ENCODE measurements around the gene SNRNP48.

SNRNP48 gene

DNA sequence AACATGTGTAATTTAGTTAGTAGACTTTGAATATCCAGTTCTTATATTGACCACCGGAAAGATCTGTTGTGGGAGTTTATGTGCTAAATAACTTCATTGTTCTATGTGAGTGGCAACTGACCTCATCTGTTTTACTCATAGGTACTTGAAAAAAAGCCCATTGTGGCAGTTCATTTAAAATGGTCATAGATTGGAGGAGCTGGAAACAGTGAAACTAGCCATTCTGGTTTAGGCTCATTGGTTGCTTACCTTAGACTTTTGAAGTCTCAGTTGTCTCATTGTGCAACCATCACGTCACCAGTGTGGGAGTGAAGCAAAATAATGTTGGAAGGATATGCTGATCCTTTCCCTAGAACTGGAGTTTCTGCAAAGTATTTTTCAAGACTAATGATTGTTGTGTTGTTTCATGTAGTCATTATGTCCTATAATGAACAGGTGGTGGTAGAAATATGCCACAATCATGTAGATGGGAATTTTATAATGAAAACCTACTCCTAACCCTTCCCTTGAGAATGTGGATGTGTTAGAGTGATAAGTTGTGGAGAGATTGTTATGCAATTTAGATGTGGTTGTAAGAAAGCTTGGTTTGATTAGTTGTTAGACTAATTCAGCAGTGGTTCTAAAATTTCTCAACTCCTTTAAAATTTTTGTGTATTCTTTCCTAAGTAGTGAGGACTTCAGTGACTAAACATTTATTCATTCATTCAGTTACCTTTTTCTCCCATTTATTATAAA is 30.2 kb upstream of the SNRNP48 start:
- no peak for FAIRE-seq

GRCh38 chr6:7561153-7561964 is 28.6 kb upstream of the SNRNP48 start:
- FAIRE-seq: no peak

DNA sequence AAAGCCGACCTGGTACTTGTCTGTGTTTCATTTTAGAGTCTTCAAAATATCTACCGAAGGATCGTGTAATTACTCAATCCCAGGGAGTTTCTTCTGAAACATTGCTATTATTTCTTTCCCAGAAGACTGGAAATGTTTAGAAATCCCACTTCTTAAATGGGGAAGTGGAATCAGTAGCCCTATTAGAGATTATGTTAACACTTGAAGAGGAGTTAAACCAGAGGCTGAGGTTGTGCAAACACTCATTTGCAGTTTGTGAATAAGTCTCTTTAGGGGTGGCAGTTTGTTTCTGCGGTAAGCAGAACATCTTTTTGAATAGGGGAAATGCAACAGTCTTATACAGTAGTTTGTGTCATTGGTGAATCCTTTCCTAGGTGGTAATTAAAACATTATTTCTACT is 27.2 kb upstream of the SNRNP48 start:
- no peak for FAIRE-seq

DNA sequence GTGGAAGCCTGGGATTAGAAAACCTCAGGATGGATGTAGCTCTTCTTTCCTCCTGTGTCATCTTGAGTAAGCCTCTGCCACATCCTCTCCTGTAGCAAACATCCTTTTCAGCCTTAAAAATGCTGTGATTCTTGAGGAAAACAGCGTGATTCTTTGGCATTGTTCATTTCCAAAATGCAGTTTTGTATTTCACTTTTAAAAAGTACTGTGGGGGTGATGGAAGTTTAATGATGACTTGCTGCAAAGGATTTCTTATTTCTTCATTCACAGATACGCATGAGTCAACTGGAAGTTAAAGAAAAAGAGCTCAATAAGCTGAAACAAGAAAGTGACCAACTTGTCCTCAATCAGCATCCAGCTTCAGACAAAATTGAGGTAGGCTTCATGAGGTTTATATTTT is 23.9 kb upstream of the SNRNP48 start:
- FAIRE-seq: no peak

GRCh38 chr6:7566617-7567173 is 23.3 kb upstream of the SNRNP48 start:
- no peak for FAIRE-seq

DNA sequence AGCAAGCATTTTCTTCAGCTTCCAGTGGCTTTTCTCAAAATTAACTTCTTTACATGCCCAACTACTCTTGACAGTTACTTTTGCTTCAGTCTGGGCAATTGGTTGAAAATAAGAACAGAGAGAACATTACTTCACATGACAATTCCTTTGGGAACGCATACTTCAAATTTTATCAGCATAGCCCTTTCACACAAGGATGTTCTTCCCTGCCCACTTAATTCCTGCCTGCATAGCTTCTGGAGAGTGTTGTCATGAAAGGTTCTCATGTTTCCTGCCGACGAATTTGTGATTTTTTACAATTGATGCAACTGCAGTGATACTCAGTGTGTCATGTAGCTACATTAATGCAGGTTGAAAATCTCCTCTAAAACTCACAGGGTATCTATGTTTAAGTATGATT is 22.0 kb upstream of the SNRNP48 start:
- FAIRE-seq: no peak

DNA sequence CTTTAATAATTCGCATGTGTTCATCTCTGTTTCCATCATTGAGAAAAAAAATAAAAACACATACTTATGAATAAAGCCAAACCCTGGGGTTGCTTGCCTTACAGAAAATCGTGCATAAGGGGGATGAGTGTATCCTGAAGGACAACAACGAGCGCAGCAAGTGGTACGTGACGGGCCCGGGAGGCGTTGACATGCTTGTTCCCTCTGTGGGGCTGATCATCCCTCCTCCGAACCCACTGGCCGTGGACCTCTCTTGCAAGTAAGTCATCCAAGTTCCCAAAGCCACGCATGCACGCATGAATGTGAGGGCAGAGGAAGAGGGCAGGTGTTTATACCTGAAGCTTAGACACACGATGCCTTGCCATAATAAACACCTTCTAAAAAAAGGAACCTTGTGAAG is 20.9 kb upstream of the SNRNP48 start:
- FAIRE-seq: no peak

- no peak for FAIRE-seq
Measured at GRCh38 chr6:7572213-7572943, 17.6 kb upstream of the SNRNP48 start.

- FAIRE-seq: no peak
Measured at GRCh38 chr6:7574500-7574899, 15.5 kb upstream of the SNRNP48 start.

- no peak for FAIRE-seq
Measured at GRCh38 chr6:7578516-7578915, 11.5 kb upstream of the SNRNP48 start.

DNA sequence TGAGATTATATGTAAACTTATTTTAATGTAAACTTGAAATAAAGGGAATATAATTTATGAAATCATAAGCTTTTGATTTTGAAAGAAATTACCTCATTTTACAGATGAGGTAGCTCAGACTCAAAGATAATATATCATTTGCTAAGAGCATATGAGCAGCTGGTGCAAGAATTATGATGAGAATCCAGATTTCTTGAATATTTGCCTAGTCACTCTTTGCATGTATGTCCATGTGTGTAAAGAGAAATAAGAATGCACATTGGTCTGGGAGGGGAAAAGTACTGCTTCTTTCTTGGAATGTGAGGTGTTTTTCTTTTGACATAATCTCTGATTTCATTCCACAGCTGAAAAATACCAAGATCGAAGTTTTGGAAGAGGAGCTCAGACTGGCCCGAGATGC is 11.1 kb upstream of the SNRNP48 start:
- FAIRE-seq: no peak

GRCh38 chr6:7579851-7580250 is 10.1 kb upstream of the SNRNP48 start:
- no peak for FAIRE-seq

GRCh38 chr6:7580537-7580926 is 9.5 kb upstream of the SNRNP48 start:
- no peak for FAIRE-seq

GRCh38 chr6:7580927-7581618 is 8.9 kb upstream of the SNRNP48 start:
- FAIRE-seq: no peak

DNA sequence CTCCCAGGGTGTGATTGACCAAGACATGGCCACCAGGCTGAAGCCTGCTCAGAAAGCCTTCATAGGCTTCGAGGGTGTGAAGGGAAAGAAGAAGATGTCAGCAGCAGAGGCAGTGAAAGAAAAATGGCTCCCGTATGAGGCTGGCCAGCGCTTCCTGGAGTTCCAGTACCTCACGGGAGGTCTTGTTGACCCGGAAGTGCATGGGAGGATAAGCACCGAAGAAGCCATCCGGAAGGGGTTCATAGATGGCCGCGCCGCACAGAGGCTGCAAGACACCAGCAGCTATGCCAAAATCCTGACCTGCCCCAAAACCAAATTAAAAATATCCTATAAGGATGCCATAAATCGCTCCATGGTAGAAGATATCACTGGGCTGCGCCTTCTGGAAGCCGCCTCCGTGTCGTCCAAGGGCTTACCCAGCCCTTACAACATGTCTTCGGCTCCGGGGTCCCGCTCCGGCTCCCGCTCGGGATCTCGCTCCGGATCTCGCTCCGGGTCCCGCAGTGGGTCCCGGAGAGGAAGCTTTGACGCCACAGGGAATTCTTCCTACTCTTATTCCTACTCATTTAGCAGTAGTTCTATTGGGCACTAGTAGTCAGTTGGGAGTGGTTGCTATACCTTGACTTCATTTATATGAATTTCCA is 4.6 kb upstream of the SNRNP48 start:
- FAIRE-seq: no peak

DNA sequence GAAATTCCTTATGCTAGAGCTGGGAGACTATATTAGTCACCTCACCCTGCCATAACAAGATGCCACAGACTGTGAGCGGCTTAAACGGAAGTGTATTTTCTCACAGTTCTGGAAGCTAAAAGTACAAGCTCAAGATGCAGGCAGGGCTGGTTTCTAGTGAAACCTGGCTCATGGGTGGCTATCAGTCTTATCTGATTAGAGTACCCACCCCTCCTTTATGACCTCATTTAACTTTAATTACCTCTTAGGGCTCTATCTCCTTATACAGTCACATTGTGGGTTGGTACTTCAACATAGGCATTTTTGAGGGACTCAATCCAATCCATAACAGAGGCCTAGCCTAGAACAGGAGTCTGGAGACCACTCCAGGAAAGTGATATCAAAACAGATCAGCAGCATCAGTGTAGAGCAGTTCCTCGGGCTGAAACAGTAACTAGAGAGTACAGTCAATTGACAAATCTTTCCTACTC is 2.3 kb upstream of the SNRNP48 start:
- no peak for FAIRE-seq

DNA sequence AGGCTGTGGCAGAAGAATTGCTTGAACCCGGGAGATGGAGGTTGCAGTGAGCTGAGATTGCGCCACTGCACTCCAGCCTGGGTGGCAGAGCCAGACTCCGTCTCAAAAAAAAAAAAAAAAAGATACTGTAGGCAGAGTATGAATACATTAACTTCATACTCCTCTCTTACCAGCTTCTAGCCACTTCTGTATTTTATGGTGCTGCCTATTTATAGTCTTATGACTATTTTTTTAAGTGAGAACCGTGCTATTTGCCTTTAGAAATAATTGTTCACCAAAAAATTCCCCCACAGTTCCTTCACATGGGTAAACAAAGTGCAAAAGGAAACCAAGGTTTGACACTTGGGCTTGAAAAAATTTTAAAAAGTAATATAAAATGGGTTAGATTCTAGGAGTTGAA is 1.5 kb upstream of the SNRNP48 start:
- FAIRE-seq: no peak

DNA sequence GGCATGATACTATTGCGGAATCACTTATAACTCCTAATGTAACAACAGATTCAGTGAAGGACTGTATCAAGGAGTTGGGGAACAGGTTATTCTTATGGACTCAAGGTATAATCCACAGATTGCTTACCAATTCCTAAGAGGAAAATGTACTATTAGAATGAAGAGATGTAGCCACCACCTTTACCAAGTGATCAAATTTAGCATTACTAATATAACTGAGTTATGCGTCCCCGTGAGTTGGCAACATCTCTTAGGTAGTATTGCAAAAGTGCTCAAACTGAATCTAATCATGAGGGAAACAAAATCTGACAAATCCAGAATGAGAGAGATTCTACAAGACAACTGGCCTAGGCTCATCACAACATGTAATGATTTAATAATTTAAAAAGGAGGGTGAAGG is 777 bp upstream of the SNRNP48 start:
- FAIRE-seq: no peak

DNA sequence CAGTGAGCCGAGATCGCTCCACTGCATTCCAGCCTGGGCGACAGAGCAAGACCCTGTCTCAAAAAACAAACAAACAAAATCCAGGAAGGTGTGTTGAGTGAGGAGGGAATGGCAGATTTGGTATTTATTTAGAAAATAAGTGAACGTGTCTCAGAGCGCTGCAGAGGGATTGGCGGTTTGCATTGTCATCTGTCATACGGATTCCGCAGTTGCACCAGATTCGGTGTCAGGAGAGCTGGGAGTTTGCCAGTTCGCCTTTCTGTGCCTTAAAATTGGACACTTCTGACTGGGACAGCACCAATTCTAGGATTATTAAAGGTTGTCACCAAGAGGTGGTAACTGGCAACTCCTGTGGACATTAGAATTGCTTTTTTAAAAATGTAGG is 912 bp downstream of the SNRNP48 start:
- FAIRE-seq: no peak

GRCh38 chr6:7591770-7592169 is 1.8 kb downstream of the SNRNP48 start:
- FAIRE-seq: no peak

DNA sequence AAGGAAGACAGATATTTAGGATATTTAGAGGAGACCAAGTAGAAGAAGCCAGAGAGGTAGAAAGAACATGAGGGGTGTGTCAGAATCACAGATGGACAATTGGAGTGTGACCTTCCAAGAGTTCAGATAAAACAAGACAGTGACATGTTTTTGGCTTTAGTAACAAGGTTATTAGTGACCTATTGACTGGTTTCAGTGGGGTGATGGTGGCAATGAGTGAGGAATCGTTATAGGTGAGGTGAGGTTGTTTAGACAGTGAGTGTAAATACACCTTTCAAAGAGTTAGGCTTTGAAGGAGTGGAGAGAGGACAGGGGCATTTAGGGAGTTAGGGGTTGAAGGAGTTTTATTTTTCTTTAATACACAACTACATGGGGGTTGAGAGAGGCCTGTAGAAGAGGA is 3.2 kb downstream of the SNRNP48 start:
- no peak for FAIRE-seq

DNA sequence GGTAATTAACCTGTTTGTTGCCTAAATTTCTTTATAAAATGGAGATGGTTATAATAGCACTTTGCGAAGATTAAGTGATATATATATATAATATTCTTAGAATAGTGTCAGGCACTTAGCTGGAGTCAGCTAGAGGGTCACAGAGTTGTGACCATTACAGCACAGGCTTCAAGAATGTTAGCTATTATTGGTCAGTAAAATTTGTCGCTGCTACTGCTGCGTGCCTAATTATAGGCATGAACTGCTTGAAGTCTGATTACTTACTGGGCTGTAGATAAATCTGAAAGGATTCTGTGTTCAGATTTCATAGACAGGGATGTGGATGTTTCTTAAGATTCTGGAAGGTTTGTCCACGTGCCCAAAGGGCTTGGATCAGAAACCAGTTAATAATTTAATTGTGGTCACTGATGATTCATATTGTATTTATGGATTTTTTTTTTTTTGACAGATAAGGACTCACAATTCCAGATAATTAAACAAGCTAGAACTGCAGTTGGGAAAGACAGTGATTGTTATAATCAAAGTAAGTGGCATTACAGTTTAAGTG is 4.7 kb downstream of the SNRNP48 start:
- FAIRE-seq: no peak
